ENCODE measurements around the gene CDON. TPM values are rescaled to one million over a fixed set of nuclear protein-coding genes. Genes with fewer than 3 reads are reported as not detected.
"Not testable (repeated sequence)": the region's sequence is repeated elsewhere in the genome, so short reads cannot be mapped to it uniquely, and the experiment has no call there.

CDON gene
- total and polyA plus RNA-seq, 2 donors (not counting 1 experiment from before 2014, with no cell fraction given): 10.7 TPM

DNA sequence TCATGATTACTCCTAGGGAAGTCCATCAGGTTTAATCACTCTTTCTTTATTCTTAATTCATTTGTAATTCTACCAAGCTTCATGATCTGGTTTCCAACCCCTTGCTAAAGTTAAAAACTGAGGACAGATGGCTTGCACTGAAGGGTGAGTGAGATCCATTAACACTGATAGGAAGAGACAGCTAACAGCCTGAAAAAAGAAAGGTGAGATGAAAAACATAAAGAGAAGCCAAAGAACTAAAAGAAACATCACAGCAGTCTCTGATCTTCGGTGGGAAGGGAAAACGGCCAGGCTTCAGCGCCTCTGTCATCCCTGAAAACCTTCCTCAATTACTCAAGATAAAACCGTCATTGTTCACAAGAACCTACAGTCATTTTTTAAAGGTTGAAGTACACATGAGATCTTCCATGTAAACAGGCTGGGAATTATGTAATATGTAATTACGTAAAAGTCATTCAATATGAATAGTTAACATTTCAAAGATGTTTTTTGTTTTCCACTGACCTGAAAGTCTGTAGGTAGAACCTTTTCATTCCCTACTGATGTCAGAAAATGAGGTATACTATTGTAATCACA, 75.5 kb downstream of the CDON start:
- no peaks in the 10 kb centered on the region for H3K27me3 ChIP-seq (ENCODE audit: control insufficient read depth, insufficient read depth, low read length)
- no peak overlapping the region for H2AFZ ChIP-seq (ENCODE audit: low read length)
- no peak overlapping the region for H3K4me3 ChIP-seq (replicated peaks in 1 of 4; ENCODE audit: control extremely low read depth in 1 of 4, insufficient read depth in 1 of 4, low read depth in 3 of 4, low read length in 4 of 4)
- no peak overlapping the region for H3K9ac ChIP-seq (ENCODE audit: insufficient read depth, low read length)
- H3K9me3 ChIP-seq (ENCODE audit: control insufficient read depth, insufficient read depth, low read depth, low read length): no peaks in the 10 kb centered on the region
- no peak overlapping the region for H3K27ac ChIP-seq (ENCODE audit: insufficient read depth, low read length)
- H3K79me2 ChIP-seq (ENCODE audit: control insufficient read depth, insufficient read depth, low read length): no peaks in the 10 kb centered on the region
- no peaks in the 10 kb centered on the region for H3K4me1 ChIP-seq (ENCODE audit: control insufficient read depth, extremely low read depth, insufficient read depth, low read length)
- H3K4me2 ChIP-seq (ENCODE audit: extremely low read depth, insufficient read depth, low read length): no peak overlapping the region
- TF ChIP-seq, protein P1, sequence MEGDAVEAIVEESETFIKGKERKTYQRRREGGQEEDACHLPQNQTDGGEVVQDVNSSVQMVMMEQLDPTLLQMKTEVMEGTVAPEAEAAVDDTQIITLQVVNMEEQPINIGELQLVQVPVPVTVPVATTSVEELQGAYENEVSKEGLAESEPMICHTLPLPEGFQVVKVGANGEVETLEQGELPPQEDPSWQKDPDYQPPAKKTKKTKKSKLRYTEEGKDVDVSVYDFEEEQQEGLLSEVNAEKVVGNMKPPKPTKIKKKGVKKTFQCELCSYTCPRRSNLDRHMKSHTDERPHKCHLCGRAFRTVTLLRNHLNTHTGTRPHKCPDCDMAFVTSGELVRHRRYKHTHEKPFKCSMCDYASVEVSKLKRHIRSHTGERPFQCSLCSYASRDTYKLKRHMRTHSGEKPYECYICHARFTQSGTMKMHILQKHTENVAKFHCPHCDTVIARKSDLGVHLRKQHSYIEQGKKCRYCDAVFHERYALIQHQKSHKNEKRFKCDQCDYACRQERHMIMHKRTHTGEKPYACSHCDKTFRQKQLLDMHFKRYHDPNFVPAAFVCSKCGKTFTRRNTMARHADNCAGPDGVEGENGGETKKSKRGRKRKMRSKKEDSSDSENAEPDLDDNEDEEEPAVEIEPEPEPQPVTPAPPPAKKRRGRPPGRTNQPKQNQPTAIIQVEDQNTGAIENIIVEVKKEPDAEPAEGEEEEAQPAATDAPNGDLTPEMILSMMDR (conservative IDR thresholded peaks at IDR 0.05 in 1 of 2, IDR thresholded peaks at IDR 0.05 in 1 of 2; ENCODE audit: low read depth in 1 of 2, low read length in 2 of 2): no peak
- no peak for TF ChIP-seq EZH2 (IDR thresholded peaks at IDR 0.05; ENCODE audit: low read length, missing control alignments)
- no peak for DNase-seq (ENCODE audit: low read depth in 2 of 2)
- H3K36me3 ChIP-seq (ENCODE audit: control insufficient read depth, insufficient read depth, low read length): no peaks in the 10 kb centered on the region
- H4K20me1 ChIP-seq (ENCODE audit: control insufficient read depth, extremely low read depth, insufficient read depth, low read length): no peaks in the 10 kb centered on the region

DNA sequence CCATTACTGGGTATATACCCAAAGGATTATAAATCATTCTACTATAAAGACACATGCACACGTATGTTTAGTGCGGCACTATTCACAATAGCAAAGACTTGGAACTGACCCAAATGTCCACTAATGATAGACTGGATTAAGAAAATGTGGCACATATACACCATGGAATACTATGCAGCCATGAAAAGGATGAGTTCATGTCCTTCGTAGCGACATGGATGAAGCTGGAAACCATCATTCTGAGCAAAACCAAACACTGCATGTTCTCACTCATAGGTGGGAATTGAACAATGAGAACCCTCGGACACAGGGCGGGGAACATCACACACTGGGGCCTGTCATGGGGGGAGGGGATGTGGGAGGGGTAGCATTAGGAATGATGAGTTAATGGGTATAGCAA, 76.7 kb downstream of the CDON start:
- DNase-seq (ENCODE audit: low read depth in 2 of 2); H2AFZ ChIP-seq (ENCODE audit: low read length); H3K27ac ChIP-seq (ENCODE audit: insufficient read depth, low read length); H3K79me2 ChIP-seq (ENCODE audit: control insufficient read depth, insufficient read depth, low read length); H3K9ac ChIP-seq (ENCODE audit: insufficient read depth, low read length); H3K36me3 ChIP-seq (ENCODE audit: control insufficient read depth, insufficient read depth, low read length); H3K4me2 ChIP-seq (ENCODE audit: extremely low read depth, insufficient read depth, low read length); H3K27me3 ChIP-seq (ENCODE audit: control insufficient read depth, insufficient read depth, low read length); H4K20me1 ChIP-seq (ENCODE audit: control insufficient read depth, extremely low read depth, insufficient read depth, low read length); H3K4me1 ChIP-seq (ENCODE audit: control insufficient read depth, extremely low read depth, insufficient read depth, low read length); H3K4me3 ChIP-seq (replicated peaks in 1 of 4; ENCODE audit: control extremely low read depth in 1 of 4, insufficient read depth in 1 of 4, low read depth in 3 of 4, low read length in 4 of 4); H3K9me3 ChIP-seq (ENCODE audit: control insufficient read depth, insufficient read depth, low read depth, low read length): not testable (repeated sequence)

GRCh38 chr11:125982348-125982730, 80.3 kb downstream of the CDON start:
- no peak overlapping the region for H3K27ac ChIP-seq (ENCODE audit: insufficient read depth, low read length)
- no peaks in the 10 kb centered on the region for H3K4me1 ChIP-seq (ENCODE audit: control insufficient read depth, extremely low read depth, insufficient read depth, low read length)
- no peaks in the 10 kb centered on the region for H3K36me3 ChIP-seq (ENCODE audit: control insufficient read depth, insufficient read depth, low read length)
- H4K20me1 ChIP-seq (ENCODE audit: control insufficient read depth, extremely low read depth, insufficient read depth, low read length): no peaks in the 10 kb centered on the region
- TF ChIP-seq, protein P1 (conservative IDR thresholded peaks at IDR 0.05 in 1 of 2, IDR thresholded peaks at IDR 0.05 in 1 of 2; ENCODE audit: low read depth in 1 of 2, low read length in 2 of 2): no peak
- TF ChIP-seq EZH2 (IDR thresholded peaks at IDR 0.05; ENCODE audit: low read length, missing control alignments): no peak
- no peak overlapping the region for H3K4me3 ChIP-seq (replicated peaks in 1 of 4; ENCODE audit: control extremely low read depth in 1 of 4, insufficient read depth in 1 of 4, low read depth in 3 of 4, low read length in 4 of 4)
- no peak overlapping the region for H3K9ac ChIP-seq (ENCODE audit: insufficient read depth, low read length)
- DNase-seq (ENCODE audit: low read depth in 2 of 2): no peak
- no peaks in the 10 kb centered on the region for H3K9me3 ChIP-seq (ENCODE audit: control insufficient read depth, insufficient read depth, low read depth, low read length)
- H3K27me3 ChIP-seq (ENCODE audit: control insufficient read depth, insufficient read depth, low read length): no peaks in the 10 kb centered on the region
- H2AFZ ChIP-seq (ENCODE audit: low read length): no peak overlapping the region
- H3K79me2 ChIP-seq (ENCODE audit: control insufficient read depth, insufficient read depth, low read length): no peaks in the 10 kb centered on the region
- H3K4me2 ChIP-seq (ENCODE audit: extremely low read depth, insufficient read depth, low read length): no peak overlapping the region
